HG03520 (cell line): Measurements from ENCODE around the gene BRINP3.
"Not testable (repeated sequence)": the region's sequence is repeated elsewhere in the genome, so short reads cannot be mapped to it uniquely, and the experiment has no call there.

Experiments used
- ATAC-seq: cut with Tn5 transposase; IDR thresholded peaks from one replicate; pipeline ENCODE4 v1.9.1; 2021; ENCODE audit warnings: mild to moderate bottlenecking, moderate library complexity; ENCODE audit not compliant: unreplicated experiment

The BRINP3 gene

GRCh38 chr1:190477762-190478148, at the start of gene BRINP3:
Gene BRINP3 (minus strand): TSS chr1:190477864.
- no peak for ATAC-seq

- ATAC-seq: no peak
Observed at GRCh38 chr1:190511554-190511953, 33.9 kb upstream of the BRINP3 start.

DNA sequence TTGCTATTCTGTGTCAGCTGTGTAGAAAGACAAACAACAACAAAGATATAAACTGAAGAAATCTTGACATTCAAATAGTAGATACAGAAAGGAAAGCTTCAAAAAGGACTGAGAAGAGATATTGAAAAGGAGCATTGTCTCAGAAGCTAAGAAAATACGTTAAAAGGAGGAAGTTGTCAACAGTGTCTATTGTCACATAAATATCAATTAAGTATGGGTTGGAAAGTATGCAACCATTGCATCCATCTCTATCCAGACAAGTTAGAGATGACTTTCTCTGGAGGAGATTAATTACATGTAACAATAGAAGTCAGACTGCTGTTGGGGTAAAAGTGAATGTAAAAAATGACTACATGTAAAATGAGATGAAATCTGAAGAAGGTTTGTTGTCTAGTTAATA, 29.7 kb upstream of the BRINP3 start:
- no peak for ATAC-seq

GRCh38 chr1:190504539-190504938, 26.9 kb upstream of the BRINP3 start:
- not testable (repeated sequence) for ATAC-seq

GRCh38 chr1:190497565-190497964, 19.9 kb upstream of the BRINP3 start:
- no peak for ATAC-seq

- ATAC-seq: no peak
Observed at GRCh38 chr1:190494451-190494850, 16.8 kb upstream of the BRINP3 start.

DNA sequence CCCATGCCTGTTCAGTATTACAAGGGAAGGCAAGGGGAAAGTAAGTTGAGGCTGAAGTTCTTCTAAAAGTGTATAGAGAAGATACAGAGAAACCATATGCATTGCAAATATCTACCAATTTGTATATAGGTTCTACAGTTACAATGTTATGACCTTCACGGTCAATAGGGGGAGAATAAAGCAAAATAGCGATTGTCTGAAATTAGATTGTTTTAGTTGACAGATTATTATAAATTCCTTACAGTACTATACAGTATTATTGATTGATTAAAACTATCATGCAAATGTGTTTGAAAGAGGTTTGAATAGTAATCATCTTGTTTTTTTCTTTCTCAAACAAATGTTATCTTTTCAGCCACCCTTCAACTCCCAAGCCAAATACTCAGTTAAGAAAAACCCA, 13.7 kb upstream of the BRINP3 start:
- no peak for ATAC-seq

DNA sequence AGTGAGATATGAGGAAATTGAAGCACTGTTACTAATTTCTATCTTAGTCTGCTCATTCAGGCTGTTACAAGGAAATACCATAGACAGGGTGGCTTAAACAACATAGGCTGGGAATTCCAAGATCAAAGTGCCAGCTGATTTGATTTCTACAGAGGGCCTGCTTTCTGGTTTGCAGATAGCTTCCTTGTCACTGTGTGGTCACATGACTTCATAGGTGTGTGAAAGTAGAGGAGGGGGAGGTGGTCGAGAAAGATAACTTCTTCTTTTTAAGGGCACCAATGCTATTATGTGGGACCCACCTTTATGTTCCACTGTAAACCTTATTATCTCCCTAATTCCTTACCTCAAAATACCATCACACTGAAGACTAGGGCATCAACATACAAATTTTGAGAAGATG, 6.4 kb upstream of the BRINP3 start:
- ATAC-seq: no peak

- no peak for ATAC-seq
Observed at GRCh38 chr1:190480231-190480630, 2.6 kb upstream of the BRINP3 start.

DNA sequence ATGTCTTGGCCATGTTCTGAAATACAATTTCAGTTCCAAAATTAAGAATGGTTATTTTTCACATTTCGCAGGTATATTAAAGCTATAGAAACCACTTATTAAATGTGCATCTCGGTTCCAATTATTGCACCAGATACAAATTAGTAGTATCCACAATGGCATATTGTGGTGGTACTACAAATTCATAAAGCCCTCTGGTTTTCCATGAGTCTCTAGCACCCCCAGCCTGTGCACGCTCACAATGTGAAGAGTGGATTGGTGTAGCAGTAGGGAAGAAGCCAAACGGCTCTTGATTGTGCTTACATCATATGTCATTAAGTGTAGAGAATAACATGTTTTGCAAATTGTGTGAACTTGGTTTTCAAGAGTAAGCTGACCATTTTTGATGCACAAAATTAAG, 1.9 kb upstream of the BRINP3 start:
- no peak for ATAC-seq

GRCh38 chr1:190479050-190479397, 1.4 kb upstream of the BRINP3 start:
- ATAC-seq: no peak

GRCh38 chr1:190478149-190479049, 735 bp upstream of the BRINP3 start:
- no peak for ATAC-seq

GRCh38 chr1:190476806-190477205, 858 bp downstream of the BRINP3 start:
- ATAC-seq: no peak

DNA sequence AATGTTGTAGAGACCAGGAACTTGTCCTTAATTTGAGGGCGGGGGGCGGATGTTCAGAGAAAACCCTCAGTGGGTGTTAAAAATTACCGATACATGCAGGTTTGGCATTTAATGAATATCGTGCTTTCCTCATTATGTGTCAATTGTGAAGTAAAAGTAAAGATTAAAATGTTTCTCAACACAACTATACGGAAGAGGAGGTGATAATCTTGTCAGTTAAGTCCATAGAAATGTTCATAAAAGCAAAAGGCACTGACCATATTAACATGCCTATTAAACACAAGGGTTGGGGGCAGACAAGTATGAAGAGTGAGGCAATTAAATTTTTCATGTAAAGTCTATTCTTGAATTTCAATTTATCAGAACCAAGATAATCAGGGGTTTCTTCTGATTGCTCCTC, 1.3 kb downstream of the BRINP3 start:
- ATAC-seq: no peak

DNA sequence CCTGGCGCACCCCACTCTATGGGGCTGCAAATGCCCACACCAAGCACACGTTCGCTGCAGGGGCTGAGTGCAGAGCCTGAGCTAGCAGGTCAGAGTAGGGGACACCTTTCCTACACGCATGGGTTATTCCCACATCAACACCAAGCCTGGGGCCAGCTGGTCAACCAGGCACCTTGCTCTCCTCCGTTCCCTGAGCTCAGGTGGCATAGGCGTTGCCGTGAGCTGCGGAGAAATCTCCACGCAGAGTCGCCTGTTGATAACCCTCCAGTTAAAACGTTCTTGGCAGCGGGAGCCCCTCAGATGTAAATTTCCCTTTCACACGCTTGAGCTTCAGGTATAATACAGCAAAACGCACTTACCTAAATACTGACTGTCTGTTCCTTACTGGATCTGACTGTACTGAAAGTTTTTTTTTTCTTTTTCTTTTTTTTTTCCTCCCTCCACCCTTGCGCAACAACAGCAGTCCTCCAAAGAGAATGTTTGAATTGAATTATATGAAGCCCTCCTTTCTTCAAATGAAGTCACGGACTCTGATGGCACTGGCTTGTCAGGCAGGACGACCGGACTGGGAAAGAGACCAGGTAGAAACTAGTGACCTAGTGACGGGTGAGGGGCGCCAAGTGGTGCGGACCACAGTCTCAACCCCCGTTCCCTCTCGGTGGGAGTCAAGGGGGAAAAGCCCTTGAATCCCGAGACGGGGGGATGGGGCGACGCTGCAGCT, 2.1 kb downstream of the BRINP3 start:
- ATAC-seq: no peak

DNA sequence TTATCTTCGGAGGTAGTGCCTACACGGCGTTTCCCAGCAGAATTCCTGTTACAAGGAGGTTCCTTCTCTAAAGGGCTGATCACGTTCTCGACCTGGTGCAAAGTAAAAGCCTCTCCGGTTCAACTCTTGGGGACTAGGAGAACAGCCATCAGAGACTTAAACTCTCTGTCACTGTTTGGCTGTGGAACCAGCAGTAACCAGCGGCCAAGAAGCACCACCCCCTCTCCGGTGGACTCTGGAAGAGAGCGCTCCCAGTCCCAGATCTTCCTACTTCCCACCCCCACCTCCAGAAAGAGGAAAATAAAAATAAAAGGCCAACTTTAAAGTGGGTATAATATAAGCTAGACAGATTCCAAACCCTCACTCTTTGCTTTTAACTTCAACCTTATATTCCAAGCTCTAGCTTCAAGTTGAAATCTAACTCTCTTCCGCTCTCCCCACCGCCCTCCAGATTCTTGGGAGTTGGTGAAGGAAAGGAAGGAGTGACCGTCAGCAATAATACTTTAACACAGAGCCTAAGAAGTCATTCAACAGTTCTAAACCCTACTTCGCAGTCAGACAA, 2.9 kb downstream of the BRINP3 start:
- ATAC-seq: no peak

- ATAC-seq: no peak
Observed at GRCh38 chr1:190474010-190474409, 3.7 kb downstream of the BRINP3 start.

DNA sequence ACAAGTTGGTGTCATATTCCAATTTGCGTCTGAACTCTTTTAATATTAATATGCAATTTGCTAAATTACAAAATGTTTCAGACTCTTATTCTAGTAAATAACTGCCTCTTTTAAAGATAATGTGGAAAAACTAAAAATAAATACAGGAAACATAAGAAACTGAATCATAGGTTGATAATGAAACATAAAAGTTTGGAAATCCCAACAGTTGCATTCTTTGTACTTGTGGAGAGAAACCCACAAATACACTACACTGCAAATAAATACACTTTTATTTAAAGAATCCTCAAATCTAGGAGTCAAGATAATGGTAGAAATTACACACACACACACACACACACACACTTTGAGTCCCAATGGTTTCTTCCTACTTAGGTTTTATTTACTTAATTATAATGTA, 5.2 kb downstream of the BRINP3 start:
- ATAC-seq: no peak

DNA sequence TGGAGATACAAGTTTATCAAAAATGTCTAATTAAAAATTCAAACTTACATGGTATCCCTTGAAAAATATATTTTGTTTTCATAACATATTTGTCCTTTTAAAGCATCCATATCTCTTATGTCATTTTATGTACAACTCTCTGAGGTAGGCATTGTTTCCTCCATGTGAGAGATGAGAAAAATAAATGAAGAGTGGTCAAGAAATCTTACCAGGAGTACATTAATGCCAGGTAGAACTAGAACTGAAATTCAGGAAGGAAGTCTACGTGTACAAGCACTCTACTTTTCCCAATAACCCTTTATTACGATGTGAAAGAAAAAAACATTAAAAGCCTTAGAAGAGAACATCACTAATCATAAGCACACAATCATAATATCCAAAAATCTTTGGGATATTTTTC, 5.6 kb downstream of the BRINP3 start:
- no peak for ATAC-seq

DNA sequence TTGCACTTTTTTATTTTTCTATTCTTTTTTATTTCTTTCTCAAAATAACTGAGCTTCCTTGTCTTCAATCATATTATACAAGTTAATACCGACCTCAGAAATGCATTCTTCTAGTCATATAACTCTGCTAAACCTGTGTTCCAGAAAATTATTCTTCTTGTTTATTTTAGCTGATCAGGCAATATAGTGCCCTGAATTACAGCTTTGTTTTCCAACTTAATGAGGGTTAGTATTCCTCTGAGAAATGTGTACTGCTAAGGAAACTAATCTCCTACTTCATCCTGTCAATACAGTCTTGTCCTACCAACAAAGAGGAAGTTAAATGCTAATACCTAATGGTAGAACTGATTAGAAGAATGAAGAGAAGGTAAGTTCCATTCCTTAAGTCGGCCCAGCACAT, 13.0 kb downstream of the BRINP3 start:
- ATAC-seq: no peak

DNA sequence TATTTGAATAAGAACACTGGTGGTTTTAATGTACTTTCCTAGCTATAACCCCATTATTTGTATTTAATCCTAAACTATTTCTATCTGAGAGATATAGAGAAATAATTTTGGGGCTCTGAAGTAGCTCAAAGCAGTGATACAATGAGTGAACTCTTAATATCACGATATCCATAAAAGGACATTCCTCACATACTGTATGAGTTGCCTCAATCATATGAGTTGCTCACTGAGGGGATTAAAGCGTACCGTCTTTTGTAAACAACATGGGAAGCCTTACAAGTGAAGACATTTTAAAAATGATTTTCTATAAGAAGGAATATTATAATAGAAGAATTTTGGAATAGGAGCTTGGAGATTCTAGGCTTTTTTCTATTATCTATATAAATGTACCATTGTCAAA, 21.5 kb downstream of the BRINP3 start:
- no peak for ATAC-seq

GRCh38 chr1:190455631-190456030, 22.0 kb downstream of the BRINP3 start:
- ATAC-seq: no peak
